NK-92 treated with Interleukin-12 subunit alpha and Interleukin-12 subunit beta, amount 100 ng/mL, for 24 hours (cell line): Measurements from ENCODE around the gene TMIE.
"Not testable (repeated sequence)": the region's sequence is repeated elsewhere in the genome, so short reads cannot be mapped to it uniquely, and the experiment has no call there.

ENCODE experiments used
- DNase-seq: peaks from one replicate; lab custom pipeline; 2025; lab: John Stamatoyannopoulos, UW

The TMIE gene

GRCh38 chr3:46685446-46685845, 15.7 kb upstream of the TMIE start:
- no peak for DNase-seq

DNA sequence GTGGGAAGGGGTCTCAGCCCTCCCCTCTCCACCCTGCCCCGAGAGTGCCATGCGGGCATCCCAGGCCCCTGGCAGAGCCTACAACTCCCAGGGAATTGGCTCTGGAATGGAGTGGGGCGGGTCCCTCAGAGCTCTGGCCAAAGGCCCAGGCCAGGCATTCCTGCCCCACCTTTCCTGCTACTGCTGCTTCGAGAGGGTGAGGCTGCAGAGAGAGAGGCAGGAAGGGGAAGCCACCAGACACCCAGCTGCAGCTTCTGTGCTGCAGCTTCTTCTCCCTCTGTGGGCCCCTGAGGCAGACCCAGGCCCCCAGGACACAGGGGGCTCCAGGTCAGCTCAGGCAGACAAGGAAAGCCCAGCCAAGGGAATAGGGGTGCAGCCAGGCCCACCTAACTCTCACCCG, 10.4 kb upstream of the TMIE start:
- DNase-seq = no peak

DNA sequence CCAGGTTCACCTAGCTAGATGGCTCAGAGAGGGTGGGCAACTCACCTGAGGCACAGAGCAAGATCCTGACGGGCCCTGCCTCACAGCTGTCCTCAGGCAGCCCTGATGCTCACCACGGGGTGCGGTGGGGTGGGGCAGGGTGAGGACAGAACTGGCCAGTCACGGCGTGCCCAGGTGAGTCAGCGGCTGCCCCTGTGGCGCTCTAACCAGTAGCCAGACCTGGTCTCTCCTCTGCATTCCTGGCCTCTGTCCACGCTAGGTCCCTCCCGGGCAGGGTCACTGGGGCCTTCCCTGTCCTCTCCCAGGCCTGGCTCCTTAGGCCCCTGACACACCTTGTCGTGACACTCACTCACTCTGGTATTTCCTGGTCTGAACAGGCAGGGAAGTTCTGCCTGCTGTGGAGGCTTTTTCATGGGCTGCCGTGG, 8.6 kb upstream of the TMIE start:
- no peak for DNase-seq

- no peak for DNase-seq
Measured at GRCh38 chr3:46693038-46693891, 7.9 kb upstream of the TMIE start, which contains the start of gene ALS2CL. ALS2CL (minus strand) TSS chr3:46693679; CDS start chr3:46689440, 4,239 bp downstream.

GRCh38 chr3:46693892-46694226, 7.3 kb upstream of the TMIE start:
- no peak for DNase-seq

DNA sequence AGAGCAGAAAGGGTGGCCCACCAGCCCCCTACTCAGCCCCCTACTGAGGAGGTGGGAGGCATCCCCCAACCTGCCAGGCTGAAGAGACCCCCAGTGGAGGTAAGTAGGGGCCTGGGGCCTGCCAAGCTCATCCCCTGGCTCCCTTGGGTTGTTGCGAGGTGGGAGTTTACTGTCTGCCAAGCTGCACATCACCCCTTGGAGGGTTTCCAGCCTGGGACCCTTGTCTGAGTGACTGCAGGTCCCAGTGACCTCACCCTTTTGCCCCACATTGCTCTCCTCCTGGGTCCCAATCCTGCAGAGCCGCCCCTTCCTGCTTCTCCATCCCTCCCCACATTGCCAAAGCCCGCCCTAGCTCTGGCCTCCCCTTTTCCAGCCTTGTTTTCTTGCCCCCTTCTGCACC, 6.7 kb upstream of the TMIE start:
- no peak for DNase-seq

- DNase-seq = no peak
Measured at GRCh38 chr3:46695177-46695961, 5.8 kb upstream of the TMIE start.

GRCh38 chr3:46695962-46696894, 5.0 kb upstream of the TMIE start:
- no peak for DNase-seq

DNA sequence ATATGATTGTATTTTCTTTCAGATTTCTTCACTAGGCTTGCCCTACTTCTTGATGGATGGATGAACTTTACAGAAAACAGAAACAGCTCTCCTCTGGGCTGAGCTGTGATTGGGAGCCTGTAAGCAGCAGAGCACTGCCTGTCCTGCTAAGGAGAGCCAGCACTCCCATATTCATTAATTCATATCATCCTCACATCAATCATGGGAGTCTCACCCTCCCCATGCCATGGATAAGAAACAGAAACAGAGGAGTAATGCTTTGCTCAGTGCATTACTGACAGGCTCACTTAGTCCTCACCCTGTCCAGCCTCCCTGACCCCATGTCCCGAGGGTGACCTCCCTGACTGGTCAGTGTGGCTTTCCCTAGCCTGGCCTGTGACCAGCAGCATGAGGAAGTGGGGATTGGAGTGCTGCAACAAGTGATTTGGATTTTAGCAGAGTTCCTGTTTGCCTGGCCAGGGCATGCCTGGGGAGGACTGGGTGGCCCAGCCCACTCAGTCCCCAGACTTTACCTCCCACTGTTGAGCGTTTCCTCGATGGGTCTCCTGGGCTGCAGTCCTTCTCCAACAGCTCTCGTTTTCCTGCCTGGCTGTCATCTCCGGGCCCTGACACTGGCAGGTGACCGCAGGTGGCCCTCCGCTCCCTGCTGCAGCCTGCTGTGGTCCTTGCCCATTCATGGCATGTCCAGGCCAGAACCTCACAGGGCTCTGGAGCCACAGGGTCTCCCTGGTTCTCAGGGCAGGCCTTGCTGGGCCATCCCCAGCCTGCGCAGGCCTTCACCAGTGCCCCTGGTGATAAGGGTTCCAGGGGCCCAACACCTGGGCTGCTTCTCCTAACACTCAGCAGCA, 1.3 kb upstream of the TMIE start:
- no peak for DNase-seq

GRCh38 chr3:46700772-46701171, 420 bp upstream of the TMIE start:
- DNase-seq = no peak

- DNase-seq = no peak
Measured at GRCh38 chr3:46702246-46703012, 1.2 kb downstream of the TMIE start.

- DNase-seq = no peak
Measured at GRCh38 chr3:46703013-46703520, 1.9 kb downstream of the TMIE start.

GRCh38 chr3:46704346-46704745, 3.2 kb downstream of the TMIE start:
- not testable (repeated sequence) for DNase-seq

- peak; percentile 22 for DNase-seq
Measured at GRCh38 chr3:46705022-46705530, 3.9 kb downstream of the TMIE start.

- DNase-seq = no peak
Measured at GRCh38 chr3:46705751-46706552, 4.8 kb downstream of the TMIE start.

GRCh38 chr3:46706771-46707582, 5.8 kb downstream of the TMIE start:
- DNase-seq = no peak

GRCh38 chr3:46707601-46708011, 6.4 kb downstream of the TMIE start:
- no peak for DNase-seq
